Measurements from ENCODE around the gene ESRRA. TPM values are rescaled to one million over a fixed set of nuclear protein-coding genes. Genes with fewer than 3 reads are reported as not detected.

ESRRA gene
- polyA plus RNA-seq, 2 of the 4 experiments (the other 2 are of a cell fraction): 15.2 to 35.5 TPM

DNA sequence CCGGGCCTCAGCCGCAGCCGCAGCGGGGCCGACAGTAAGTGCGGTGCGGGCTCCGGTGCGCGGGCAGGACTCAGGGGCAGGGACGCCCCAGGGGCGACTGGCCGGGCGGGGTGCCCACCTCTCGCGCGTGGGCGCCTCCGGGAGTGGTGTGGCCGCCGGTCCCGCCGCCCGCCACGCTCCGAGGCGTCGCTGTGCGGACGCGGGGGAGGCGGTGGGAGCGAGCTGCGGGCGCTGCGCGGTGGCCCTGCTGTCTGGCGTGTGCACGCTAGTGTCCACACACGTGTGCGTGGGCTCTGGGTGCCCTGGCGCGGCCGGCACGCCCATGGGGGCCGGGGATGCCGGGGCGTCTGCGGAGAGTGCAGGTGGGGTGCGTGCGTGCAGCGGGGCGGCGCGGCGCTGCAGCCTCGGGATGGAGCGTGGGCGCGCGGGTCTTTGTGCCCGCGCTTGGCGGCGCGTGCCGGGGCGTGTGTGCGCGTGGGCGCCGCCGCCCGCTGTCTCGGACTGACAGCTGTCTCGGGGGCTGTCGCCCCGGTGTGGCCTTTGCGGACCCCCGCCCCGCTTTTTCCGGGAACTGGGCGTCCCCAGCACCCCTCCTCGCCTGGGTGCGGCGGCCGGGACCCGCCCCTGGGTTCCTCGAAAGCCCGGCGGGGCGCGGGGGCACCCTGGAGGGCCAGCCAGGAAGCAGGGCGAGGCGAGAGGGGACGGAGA is 13.4 kb upstream of the ESRRA start (continued):
- TF ChIP-seq, protein P1, sequence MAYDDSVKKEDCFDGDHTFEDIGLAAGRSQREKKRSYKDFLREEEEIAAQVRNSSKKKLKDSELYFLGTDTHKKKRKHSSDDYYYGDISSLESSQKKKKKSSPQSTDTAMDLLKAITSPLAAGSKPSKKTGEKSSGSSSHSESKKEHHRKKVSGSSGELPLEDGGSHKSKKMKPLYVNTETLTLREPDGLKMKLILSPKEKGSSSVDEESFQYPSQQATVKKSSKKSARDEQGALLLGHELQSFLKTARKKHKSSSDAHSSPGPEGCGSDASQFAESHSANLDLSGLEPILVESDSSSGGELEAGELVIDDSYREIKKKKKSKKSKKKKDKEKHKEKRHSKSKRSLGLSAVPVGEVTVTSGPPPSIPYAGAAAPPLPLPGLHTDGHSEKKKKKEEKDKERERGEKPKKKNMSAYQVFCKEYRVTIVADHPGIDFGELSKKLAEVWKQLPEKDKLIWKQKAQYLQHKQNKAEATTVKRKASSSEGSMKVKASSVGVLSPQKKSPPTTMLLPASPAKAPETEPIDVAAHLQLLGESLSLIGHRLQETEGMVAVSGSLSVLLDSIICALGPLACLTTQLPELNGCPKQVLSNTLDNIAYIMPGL (CRISPR knock-in tag; IDR thresholded peaks at IDR 0.05; ENCODE audit: borderline replicate concordance): no peak
- no peak for TF ChIP-seq FOSL2 (IDR thresholded peaks at IDR 0.05)
- no peak for TF ChIP-seq FOSL2 (CRISPR knock-in tag; IDR thresholded peaks at IDR 0.05)
- no peak for TF ChIP-seq EHF (CRISPR knock-in tag; IDR thresholded peaks at IDR 0.05)
- no peak for TF ChIP-seq HDAC2 (IDR thresholded peaks at IDR 0.05)
- TF ChIP-seq ZC3H11A (IDR thresholded peaks at IDR 0.05): no peak
- no peak for TF ChIP-seq NPAS2 (CRISPR knock-in tag; IDR thresholded peaks at IDR 0.05; ENCODE audit: borderline replicate concordance)
- no peak for TF ChIP-seq FOSB (CRISPR knock-in tag; IDR thresholded peaks at IDR 0.05)
- no peak for TF ChIP-seq TFCP2L1 (CRISPR knock-in tag; IDR thresholded peaks at IDR 0.05)

DNA sequence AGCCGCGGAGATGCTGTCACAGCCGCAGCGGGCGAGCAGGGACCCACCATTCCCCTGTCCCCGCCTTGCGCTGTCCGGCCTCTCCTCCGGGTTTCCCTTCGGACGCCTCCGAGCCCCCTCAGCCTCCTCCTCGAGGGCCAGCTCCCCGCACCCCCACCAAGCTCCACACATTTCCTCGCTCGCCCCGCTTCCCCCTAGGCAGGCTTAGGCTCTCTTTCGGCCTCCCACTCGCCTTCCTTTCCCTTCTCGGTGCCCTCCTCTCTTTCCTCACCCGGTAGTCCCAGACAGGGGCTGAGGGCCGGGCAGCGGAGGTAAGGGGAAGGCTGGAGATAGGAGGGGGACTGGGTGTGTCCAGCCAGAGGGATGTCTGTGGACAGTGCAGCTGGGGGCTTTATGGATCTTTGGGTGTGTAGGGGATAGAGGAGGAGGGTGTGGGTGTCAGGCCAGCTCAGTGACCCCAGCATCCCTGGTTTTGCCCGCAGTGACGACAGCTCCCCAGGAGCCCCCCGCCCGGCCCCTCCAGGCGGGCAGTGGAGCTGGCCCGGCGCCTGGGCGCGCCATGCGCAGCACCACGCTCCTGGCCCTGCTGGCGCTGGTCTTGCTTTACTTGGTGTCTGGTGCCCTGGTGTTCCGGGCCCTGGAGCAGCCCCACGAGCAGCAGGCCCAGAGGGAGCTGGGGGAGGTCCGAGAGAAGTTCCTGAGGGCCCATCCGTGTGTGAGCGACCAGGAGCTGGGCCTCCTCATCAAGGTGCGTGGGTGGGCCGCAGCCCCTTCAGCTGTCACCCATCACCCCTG is 12.7 kb upstream of the ESRRA start:
- WGBS (ENCODE audit: missing lambda C conversion rate): 86% methylated on average over 34 of the region's 42 CpGs
- POLR2A ChIA-PET: no interaction called here

More for the DNA sequence above, 12.7 kb upstream of the ESRRA start:
- Histone ChIP-seq H3K4me1 (peaks cover 5% of the 10 kb centered on the region; the same call in 2 of the 3 replicates), H3K27ac (no peak overlapping the region), H3K4me3 (no peak overlapping the region), H3K4me2 (no peak overlapping the region), H3K9me3 (no peaks in the 10 kb centered on the region)
- no peak for FAIRE-seq
- no peak for DNase-seq (ENCODE audit: low read depth in 1 of 2, low spot score in 1 of 2)
- no peak for ATAC-seq
- TF ChIP-seq SMC3 (IDR thresholded peaks at IDR 0.05): no peak
- no peak for TF ChIP-seq CBX8 (IDR thresholded peaks at IDR 0.05)
- TF ChIP-seq, protein P1 (CRISPR knock-in tag; IDR thresholded peaks at IDR 0.05; ENCODE audit: borderline replicate concordance): no peak
- no peak for TF ChIP-seq RCOR1 (IDR thresholded peaks at IDR 0.05; ENCODE audit: low read depth, low read length)
- TF ChIP-seq KDM1A (IDR thresholded peaks at IDR 0.05; ENCODE audit: low read depth): no peak
- TF ChIP-seq PHF8 (IDR thresholded peaks at IDR 0.05; ENCODE audit: borderline replicate concordance, low read depth): no peak
- no peak for TF ChIP-seq NR3C1 (IDR thresholded peaks at IDR 0.05)
- TF ChIP-seq MYC (IDR thresholded peaks at IDR 0.05; ENCODE audit: borderline replicate concordance, low read length): no peak
- TF ChIP-seq, protein P2, sequence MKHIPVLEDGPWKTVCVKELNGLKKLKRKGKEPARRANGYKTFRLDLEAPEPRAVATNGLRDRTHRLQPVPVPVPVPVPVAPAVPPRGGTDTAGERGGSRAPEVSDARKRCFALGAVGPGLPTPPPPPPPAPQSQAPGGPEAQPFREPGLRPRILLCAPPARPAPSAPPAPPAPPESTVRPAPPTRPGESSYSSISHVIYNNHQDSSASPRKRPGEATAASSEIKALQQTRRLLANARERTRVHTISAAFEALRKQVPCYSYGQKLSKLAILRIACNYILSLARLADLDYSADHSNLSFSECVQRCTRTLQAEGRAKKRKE (CRISPR knock-in tag; IDR thresholded peaks at IDR 0.05; ENCODE audit: low read depth): no peak
- TF ChIP-seq, protein P3, sequence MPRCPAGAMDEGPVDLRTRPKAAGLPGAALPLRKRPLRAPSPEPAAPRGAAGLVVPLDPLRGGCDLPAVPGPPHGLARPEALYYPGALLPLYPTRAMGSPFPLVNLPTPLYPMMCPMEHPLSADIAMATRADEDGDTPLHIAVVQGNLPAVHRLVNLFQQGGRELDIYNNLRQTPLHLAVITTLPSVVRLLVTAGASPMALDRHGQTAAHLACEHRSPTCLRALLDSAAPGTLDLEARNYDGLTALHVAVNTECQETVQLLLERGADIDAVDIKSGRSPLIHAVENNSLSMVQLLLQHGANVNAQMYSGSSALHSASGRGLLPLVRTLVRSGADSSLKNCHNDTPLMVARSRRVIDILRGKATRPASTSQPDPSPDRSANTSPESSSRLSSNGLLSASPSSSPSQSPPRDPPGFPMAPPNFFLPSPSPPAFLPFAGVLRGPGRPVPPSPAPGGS (IDR thresholded peaks at IDR 0.05): no peak
- no peak for TF ChIP-seq JUN (IDR thresholded peaks at IDR 0.05)
- CTCF ChIA-PET: interaction anchor here (1.0 to 20.5 kb wide), 4 partner anchors 10 to 39 kb away, joined by 3 to 448 read pairs (median 4); partner anchors contain the start of genes CATSPERZ and ESRRA

All from A549 (cell line).